ENCODE results near the gene IFIT2.
"Not testable (repeated sequence)": the region's sequence is repeated elsewhere in the genome, so short reads cannot be mapped to it uniquely, and the experiment has no call there.

GRCh38 chr10:89325081-89325480, 23.2 kb downstream of the IFIT2 start:
- TF ChIP-seq EP300, CTCF, POLR2AphosphoS5, POLR2A (IDR thresholded peaks at IDR 0.05): not testable (repeated sequence)
